Femur (tissue), 1 donor: Measurements from ENCODE around the gene CA6.
"Not testable (repeated sequence)": the region's sequence is repeated elsewhere in the genome, so short reads cannot be mapped to it uniquely, and the experiment has no call there.

Experiments used
- DNase-seq: peaks from one replicate; pipeline ENCODE4 v3.0.0-alpha.2; 2017

Gene CA6

GRCh38 chr1:8945568-8945967 is at the start of gene CA6:
CA6 (plus strand) TSS chr1:8945868; CDS start chr1:8945887, 19 bp downstream.
- DNase-seq: no peak

- DNase-seq: not testable (repeated sequence)
Observed at GRCh38 chr1:8896775-8897174, 48.9 kb upstream of the CA6 start.

- not testable (repeated sequence) for DNase-seq
Observed at GRCh38 chr1:8897505-8897904, 48.2 kb upstream of the CA6 start.

- DNase-seq: not testable (repeated sequence)
Observed at GRCh38 chr1:8898418-8898817, 47.2 kb upstream of the CA6 start.

- DNase-seq: no peak
Observed at GRCh38 chr1:8899046-8899445, 46.6 kb upstream of the CA6 start.

GRCh38 chr1:8900684-8901083 is 45.0 kb upstream of the CA6 start:
- DNase-seq: not testable (repeated sequence)

GRCh38 chr1:8902765-8903164 is 42.9 kb upstream of the CA6 start:
- no peak for DNase-seq

- no peak for DNase-seq
Observed at GRCh38 chr1:8903410-8903809, 42.3 kb upstream of the CA6 start.

GRCh38 chr1:8903908-8904650 is 41.6 kb upstream of the CA6 start:
- DNase-seq: peak; percentile 39

GRCh38 chr1:8905582-8906191 is 40.0 kb upstream of the CA6 start:
- peak; percentile 51 for DNase-seq

- DNase-seq: no peak
Observed at GRCh38 chr1:8908388-8909151, 37.1 kb upstream of the CA6 start.

GRCh38 chr1:8910331-8910730 is 35.3 kb upstream of the CA6 start:
- DNase-seq: no peak

- DNase-seq: no peak
Observed at GRCh38 chr1:8910914-8911313, 34.8 kb upstream of the CA6 start.

- no peak for DNase-seq
Observed at GRCh38 chr1:8911416-8912309, 34.0 kb upstream of the CA6 start.

GRCh38 chr1:8913457-8913856 is 32.2 kb upstream of the CA6 start:
- DNase-seq: no peak

GRCh38 chr1:8914466-8914865 is 31.2 kb upstream of the CA6 start:
- DNase-seq: no peak

GRCh38 chr1:8915446-8915845 is 30.2 kb upstream of the CA6 start:
- no peak for DNase-seq

- DNase-seq: not testable (repeated sequence)
Observed at GRCh38 chr1:8917536-8917935, 28.1 kb upstream of the CA6 start.

GRCh38 chr1:8922962-8923361 is 22.7 kb upstream of the CA6 start:
- DNase-seq: no peak

GRCh38 chr1:8925406-8925805 is 20.3 kb upstream of the CA6 start:
- DNase-seq: no peak

GRCh38 chr1:8925960-8926359 is 19.7 kb upstream of the CA6 start:
- DNase-seq: no peak
